Measurements from ENCODE around the gene NUP188.
A peak's percentile ranks its signal among the peaks of the same experiment; 100 is the strongest.

NUP188 gene

DNA sequence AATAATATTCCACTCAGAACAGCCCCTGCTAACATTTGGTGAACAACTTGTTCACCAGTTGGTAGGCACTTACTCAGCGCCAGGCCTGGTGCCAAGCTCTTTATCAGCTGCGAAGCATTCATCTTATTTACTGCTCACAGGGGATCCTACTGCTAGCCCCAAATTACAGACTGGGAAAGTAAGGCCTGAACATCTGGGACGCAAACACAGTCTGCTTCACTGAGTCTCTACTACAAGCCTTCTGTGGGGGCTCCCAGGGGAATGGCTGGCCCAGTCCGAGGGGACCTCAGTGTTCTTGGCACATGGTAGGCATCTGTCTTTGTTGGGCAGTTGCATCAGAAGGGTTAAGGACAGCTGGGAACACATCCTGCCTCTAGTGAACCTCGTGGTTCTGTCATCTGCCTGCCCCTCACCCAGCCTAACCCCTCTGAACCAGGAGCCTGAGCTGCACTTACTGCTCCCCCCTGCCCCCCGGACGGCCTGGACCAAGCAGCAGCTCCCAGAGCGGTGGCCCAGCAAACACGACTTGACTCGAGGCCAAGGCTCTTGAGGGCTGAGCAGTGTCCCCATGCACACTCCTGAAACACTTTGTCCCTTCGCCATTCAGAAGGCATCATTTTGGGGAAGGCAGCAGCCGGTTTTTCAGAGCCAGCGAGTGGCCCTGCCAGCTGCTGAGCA, 27.0 kb upstream of the NUP188 start, which contains the start of gene PHYHD1:
TSS of gene PHYHD1 (plus strand) at position 602 of the 678 bp plus-strand sequence. CDS start 1,342 bp downstream, outside the sequence.
- no peak for DNase-seq (ENCODE audit: low read depth)
- TF ChIP-seq, protein P1, sequence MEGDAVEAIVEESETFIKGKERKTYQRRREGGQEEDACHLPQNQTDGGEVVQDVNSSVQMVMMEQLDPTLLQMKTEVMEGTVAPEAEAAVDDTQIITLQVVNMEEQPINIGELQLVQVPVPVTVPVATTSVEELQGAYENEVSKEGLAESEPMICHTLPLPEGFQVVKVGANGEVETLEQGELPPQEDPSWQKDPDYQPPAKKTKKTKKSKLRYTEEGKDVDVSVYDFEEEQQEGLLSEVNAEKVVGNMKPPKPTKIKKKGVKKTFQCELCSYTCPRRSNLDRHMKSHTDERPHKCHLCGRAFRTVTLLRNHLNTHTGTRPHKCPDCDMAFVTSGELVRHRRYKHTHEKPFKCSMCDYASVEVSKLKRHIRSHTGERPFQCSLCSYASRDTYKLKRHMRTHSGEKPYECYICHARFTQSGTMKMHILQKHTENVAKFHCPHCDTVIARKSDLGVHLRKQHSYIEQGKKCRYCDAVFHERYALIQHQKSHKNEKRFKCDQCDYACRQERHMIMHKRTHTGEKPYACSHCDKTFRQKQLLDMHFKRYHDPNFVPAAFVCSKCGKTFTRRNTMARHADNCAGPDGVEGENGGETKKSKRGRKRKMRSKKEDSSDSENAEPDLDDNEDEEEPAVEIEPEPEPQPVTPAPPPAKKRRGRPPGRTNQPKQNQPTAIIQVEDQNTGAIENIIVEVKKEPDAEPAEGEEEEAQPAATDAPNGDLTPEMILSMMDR (IDR thresholded peaks at IDR 0.05; ENCODE audit: insufficient read depth, low read depth, low read length, missing control alignments): no peak
- H3K4me3 ChIP-seq (ENCODE audit: low read depth, low read length): no peak within 1 kb of the TSS

DNA sequence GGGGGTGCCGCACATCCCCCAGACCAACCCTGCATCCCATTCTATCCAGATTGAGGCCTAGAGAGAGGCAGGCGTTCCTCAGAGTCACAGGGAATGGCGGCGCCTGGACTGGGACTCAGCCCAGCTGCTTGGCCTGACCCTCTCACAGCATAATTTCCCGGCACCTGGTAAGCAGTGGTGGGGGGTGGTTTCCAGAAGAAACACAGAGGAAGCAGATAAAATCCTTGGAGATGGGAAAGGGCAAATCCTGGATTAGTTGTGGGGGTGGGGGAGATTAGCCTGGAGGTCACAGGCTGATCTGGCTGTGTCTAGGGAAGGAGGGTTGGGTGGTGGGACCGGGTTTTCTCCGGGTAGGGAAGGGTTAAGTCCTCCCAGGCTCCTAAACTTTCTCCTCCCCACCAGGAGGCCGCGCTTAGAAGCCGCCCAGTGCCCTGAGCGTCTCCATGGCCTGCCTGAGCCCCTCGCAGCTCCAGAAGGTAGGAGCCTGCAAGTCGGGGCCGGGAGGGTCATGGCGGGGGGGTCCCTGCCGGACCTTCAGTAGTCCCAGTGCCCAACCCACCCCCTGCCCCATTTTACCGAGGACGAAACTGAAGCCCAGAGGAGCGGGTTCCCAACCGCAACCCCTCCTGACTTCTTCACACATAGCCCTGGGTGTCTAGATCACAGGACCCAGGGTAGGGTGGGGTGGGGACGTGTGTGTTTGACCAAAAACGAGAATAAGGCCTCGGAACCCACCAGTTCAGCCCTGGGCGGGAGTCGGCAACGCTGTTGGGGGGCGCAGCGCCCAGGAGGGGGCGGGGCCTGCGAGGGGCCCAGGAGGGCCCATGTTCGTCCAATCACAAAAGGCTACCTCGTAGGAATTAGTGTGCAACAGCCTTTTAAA, 25.4 kb upstream of the NUP188 start:
- DNase-seq (ENCODE audit: low read depth): no peak
- TF ChIP-seq, protein P1 (IDR thresholded peaks at IDR 0.05; ENCODE audit: insufficient read depth, low read depth, low read length, missing control alignments): no peak
- no peak overlapping the region for H3K4me3 ChIP-seq (ENCODE audit: low read depth, low read length)

DNA sequence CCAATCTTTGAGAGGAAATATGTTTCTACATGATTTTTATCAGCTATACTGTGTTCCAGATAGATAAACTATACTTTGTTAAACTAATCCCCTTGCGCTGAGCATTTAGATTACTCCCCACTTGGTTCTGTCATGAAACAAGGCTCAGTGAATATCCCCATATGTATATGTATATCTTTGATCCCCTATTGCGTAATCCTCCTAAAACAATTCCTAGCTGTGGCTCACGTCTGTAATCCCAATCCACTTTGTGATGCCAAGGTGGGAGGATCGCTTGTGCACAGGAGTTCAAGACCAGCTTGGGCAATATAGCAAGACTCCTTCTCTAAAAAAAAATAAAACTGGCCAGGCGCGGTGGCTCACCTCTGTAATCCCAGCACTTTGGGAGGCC, 24.0 kb upstream of the NUP188 start:
- TF ChIP-seq, protein P1 (IDR thresholded peaks at IDR 0.05; ENCODE audit: insufficient read depth, low read depth, low read length, missing control alignments): no peak
- H3K4me3 ChIP-seq (ENCODE audit: low read depth, low read length): no peak overlapping the region
- no peak for DNase-seq (ENCODE audit: low read depth)

DNA sequence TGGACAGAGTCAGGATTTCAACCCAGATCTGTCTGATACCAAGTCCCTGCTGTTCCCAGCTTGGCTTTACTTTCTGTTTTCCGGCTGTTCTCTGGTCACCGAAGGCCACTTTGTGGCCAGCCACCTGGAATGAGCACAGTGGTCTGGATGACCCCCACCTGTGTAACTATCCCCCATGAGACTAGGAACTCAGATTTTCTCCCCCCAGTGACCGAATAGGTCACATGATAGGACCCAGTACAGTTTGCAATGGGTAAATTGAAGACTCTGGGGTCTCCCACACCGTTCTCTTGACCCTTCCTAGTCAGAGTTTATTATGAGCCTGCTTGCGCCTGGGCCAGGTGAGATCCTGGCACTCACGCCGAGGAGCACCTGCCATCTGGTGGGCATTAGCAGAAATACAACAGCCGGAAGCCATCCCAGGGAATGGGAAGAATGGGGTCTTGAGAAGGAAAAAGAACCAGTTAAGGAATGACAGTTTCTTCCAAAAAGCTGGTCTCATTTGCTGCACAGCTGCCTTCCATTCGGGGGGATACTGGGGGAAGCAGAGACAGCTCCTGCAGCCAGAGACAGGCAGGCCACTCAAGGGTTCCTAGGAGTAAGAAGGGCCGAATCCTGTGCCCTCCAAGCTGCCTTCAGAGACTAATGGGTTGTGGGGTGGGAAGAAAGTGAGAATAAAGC, 19.6 kb upstream of the NUP188 start:
- TF ChIP-seq, protein P1 (IDR thresholded peaks at IDR 0.05; ENCODE audit: insufficient read depth, low read depth, low read length, missing control alignments): peak; percentile 85
- no peak overlapping the region for H3K4me3 ChIP-seq (ENCODE audit: low read depth, low read length)
- peak; percentile 65 for DNase-seq (ENCODE audit: low read depth)

DNA sequence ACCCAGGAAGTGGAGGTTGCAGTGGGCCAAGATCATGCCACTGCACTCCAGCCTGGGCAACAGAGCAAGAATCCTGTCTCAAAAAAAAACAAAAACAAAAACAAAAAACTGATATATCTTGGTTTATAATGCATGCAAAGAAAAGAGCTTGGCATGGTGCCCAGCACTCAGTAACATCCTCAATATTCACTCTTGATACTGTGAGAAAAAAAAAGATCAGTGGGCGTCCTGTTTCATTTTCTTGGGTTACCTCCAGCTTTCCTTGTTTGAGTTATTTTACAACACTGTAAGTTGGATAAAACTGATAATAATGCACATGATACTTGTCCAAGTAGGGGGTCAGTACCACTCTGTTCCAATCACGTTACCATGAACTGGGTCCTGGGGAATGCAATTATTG, 18.9 kb upstream of the NUP188 start:
- DNase-seq (ENCODE audit: low read depth): no peak

DNA sequence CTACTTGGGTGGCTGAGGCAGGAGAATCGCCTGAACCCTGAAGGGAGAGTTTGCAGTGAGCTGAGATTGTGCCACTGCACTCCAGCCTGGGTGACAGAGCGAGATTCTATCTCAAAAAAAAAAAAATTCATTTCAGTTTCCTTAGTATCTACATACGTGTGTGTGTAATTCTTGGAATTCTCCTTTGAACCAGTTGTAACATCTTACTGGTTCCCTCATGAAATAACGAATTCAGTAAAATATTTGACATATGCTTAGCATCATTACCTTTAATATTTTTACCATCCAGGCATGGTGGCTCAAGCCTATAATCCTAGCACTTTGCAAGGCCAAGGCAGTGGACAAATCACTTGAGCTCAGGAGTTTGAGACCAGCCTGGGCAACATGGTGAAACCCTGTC, 17.9 kb upstream of the NUP188 start:
- no peak for DNase-seq (ENCODE audit: low read depth)
- H3K4me3 ChIP-seq (ENCODE audit: low read depth, low read length): no peak overlapping the region
- TF ChIP-seq, protein P1 (IDR thresholded peaks at IDR 0.05; ENCODE audit: insufficient read depth, low read depth, low read length, missing control alignments): no peak

More for the DNA sequence above, 18.9 kb upstream of the NUP188 start:
- no peak overlapping the region for H3K4me3 ChIP-seq (ENCODE audit: low read depth, low read length)
- TF ChIP-seq, protein P1 (IDR thresholded peaks at IDR 0.05; ENCODE audit: insufficient read depth, low read depth, low read length, missing control alignments): no peak

Measured in GM12865 (cell line).